ENCODE measurements around the gene ZBTB24. TPM values are rescaled to one million over a fixed set of nuclear protein-coding genes. Genes with fewer than 3 reads are reported as not detected.

ZBTB24 gene
- total and polyA plus RNA-seq, 2 donors (not counting 1 experiment from before 2014, with no cell fraction given), result 4.4 to 8.6 TPM

GRCh38 chr6:109428889-109429477, 54.0 kb downstream of the ZBTB24 start:
- H2AFZ ChIP-seq (ENCODE audit: low read length), result peak overlapping the region; percentile 1

GRCh38 chr6:109424946-109425345, 58.1 kb downstream of the ZBTB24 start:
- peak in 1 of 2 donors; percentile 34 for DNase-seq (ENCODE audit: low read depth in 2 of 2)
- no peak overlapping the region for H3K9ac ChIP-seq (ENCODE audit: insufficient read depth, low read length)

More at GRCh38 chr6:109428889-109429477, 54.0 kb downstream of the ZBTB24 start:
- Histone ChIP-seq H4K20me1 (ENCODE audit: control insufficient read depth, extremely low read depth, insufficient read depth, low read length) (no peaks in the 10 kb centered on the region), H3K36me3 (ENCODE audit: control insufficient read depth, insufficient read depth, low read length) (no peaks in the 10 kb centered on the region), H3K9ac (ENCODE audit: insufficient read depth, low read length) (no peak overlapping the region), H3K27ac (ENCODE audit: insufficient read depth, low read length) (no peak overlapping the region), H3K79me2 (ENCODE audit: control insufficient read depth, insufficient read depth, low read length) (no peaks in the 10 kb centered on the region), H3K4me1 (ENCODE audit: control insufficient read depth, extremely low read depth, insufficient read depth, low read length) (no peaks in the 10 kb centered on the region), H3K9me3 (ENCODE audit: control insufficient read depth, insufficient read depth, low read depth, low read length) (no peaks in the 10 kb centered on the region), H3K4me3 (replicated peaks in 1 of 4; ENCODE audit: control extremely low read depth in 1 of 4, insufficient read depth in 1 of 4, low read depth in 3 of 4, low read length in 4 of 4) (peak overlapping the region in 1 of 4 experiments; percentile 10), H3K27me3 (ENCODE audit: control insufficient read depth, insufficient read depth, low read length) (no peaks in the 10 kb centered on the region), H3K4me2 (ENCODE audit: extremely low read depth, insufficient read depth, low read length) (no peak overlapping the region)
- peak; percentile 32 to 82 for DNase-seq (ENCODE audit: low read depth in 2 of 2)
- no peak for TF ChIP-seq CTCF (conservative IDR thresholded peaks at IDR 0.05 in 1 of 2, IDR thresholded peaks at IDR 0.05 in 1 of 2; ENCODE audit: low read depth in 1 of 2, low read length in 2 of 2)
- TF ChIP-seq EZH2 (IDR thresholded peaks at IDR 0.05; ENCODE audit: low read length, missing control alignments), result no peak

GRCh38 chr6:109421184-109421583, 61.8 kb downstream of the ZBTB24 start:
- H3K9me3 ChIP-seq (ENCODE audit: control insufficient read depth, insufficient read depth, low read depth, low read length), result no peaks in the 10 kb centered on the region
- H3K36me3 ChIP-seq (ENCODE audit: control insufficient read depth, insufficient read depth, low read length), result no peaks in the 10 kb centered on the region
- H4K20me1 ChIP-seq (ENCODE audit: control insufficient read depth, extremely low read depth, insufficient read depth, low read length), result no peaks in the 10 kb centered on the region
- H3K79me2 ChIP-seq (ENCODE audit: control insufficient read depth, insufficient read depth, low read length), result no peaks in the 10 kb centered on the region
- no peak overlapping the region for H3K4me3 ChIP-seq (replicated peaks in 1 of 4; ENCODE audit: control extremely low read depth in 1 of 4, insufficient read depth in 1 of 4, low read depth in 3 of 4, low read length in 4 of 4)
- H3K27me3 ChIP-seq (ENCODE audit: control insufficient read depth, insufficient read depth, low read length), result no peaks in the 10 kb centered on the region
- no peak overlapping the region for H3K4me2 ChIP-seq (ENCODE audit: extremely low read depth, insufficient read depth, low read length)
- no peak overlapping the region for H3K9ac ChIP-seq (ENCODE audit: insufficient read depth, low read length)
- no peak overlapping the region for H2AFZ ChIP-seq (ENCODE audit: low read length)
- H3K4me1 ChIP-seq (ENCODE audit: control insufficient read depth, extremely low read depth, insufficient read depth, low read length), result no peaks in the 10 kb centered on the region
- DNase-seq (ENCODE audit: low read depth in 2 of 2), result no peak
- no peak overlapping the region for H3K27ac ChIP-seq (ENCODE audit: insufficient read depth, low read length)
- TF ChIP-seq CTCF (conservative IDR thresholded peaks at IDR 0.05 in 1 of 2, IDR thresholded peaks at IDR 0.05 in 1 of 2; ENCODE audit: low read depth in 1 of 2, low read length in 2 of 2) (no peak), EZH2 (IDR thresholded peaks at IDR 0.05; ENCODE audit: low read length, missing control alignments) (no peak)

More at GRCh38 chr6:109424946-109425345, 58.1 kb downstream of the ZBTB24 start:
- Histone ChIP-seq H3K36me3 (ENCODE audit: control insufficient read depth, insufficient read depth, low read length) (no peaks in the 10 kb centered on the region), H3K4me1 (ENCODE audit: control insufficient read depth, extremely low read depth, insufficient read depth, low read length) (no peaks in the 10 kb centered on the region), H3K27ac (ENCODE audit: insufficient read depth, low read length) (no peak overlapping the region), H3K4me3 (replicated peaks in 1 of 4; ENCODE audit: control extremely low read depth in 1 of 4, insufficient read depth in 1 of 4, low read depth in 3 of 4, low read length in 4 of 4) (no peak overlapping the region), H3K4me2 (ENCODE audit: extremely low read depth, insufficient read depth, low read length) (no peak overlapping the region), H2AFZ (ENCODE audit: low read length) (no peak overlapping the region), H3K27me3 (ENCODE audit: control insufficient read depth, insufficient read depth, low read length) (no peaks in the 10 kb centered on the region), H3K79me2 (ENCODE audit: control insufficient read depth, insufficient read depth, low read length) (no peaks in the 10 kb centered on the region), H4K20me1 (ENCODE audit: control insufficient read depth, extremely low read depth, insufficient read depth, low read length) (no peaks in the 10 kb centered on the region), H3K9me3 (ENCODE audit: control insufficient read depth, insufficient read depth, low read depth, low read length) (no peaks in the 10 kb centered on the region)
- TF ChIP-seq CTCF (conservative IDR thresholded peaks at IDR 0.05 in 1 of 2, IDR thresholded peaks at IDR 0.05 in 1 of 2; ENCODE audit: low read depth in 1 of 2, low read length in 2 of 2) (no peak), EZH2 (IDR thresholded peaks at IDR 0.05; ENCODE audit: low read length, missing control alignments) (no peak)
